NOMO-1 (cell line): ENCODE results near the gene SIRPB2.

Experiments used
- DNase-seq, 2 experiments: peaks; one replicate each; lab custom pipeline; 2025; ENCODE audit not compliant: unreplicated experiment in 2 of 2; lab: John Stamatoyannopoulos, UW

SIRPB2 gene

GRCh38 chr20:1448081-1448620, 43.1 kb downstream of the SIRPB2 start:
- DNase-seq: no peak

- no peak for DNase-seq
These were observed 44.7 kb downstream of the SIRPB2 start for GRCh38 chr20:1446536-1446935.

- DNase-seq: no peak
These were observed 48.1 kb downstream of the SIRPB2 start for GRCh38 chr20:1443085-1443484.

DNA sequence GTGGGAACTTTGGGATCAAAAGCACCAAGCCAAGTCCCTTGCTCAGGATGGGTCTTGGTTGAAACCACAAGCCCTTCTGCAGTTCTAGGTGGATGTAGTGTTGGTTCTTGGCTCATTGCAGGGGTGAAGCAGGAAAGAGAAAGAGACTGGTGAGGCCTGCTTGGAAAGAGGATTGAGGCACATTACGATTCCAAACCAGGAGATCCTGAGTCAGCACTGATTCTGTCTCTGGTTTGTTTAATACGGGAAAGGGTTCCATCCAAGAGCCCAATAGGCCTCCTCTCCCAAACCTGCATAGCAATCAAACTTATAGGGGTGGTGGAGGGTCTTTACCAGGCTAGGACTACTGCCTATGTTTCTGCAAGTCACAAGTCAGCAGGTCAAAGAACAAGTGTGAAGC, 48.9 kb downstream of the SIRPB2 start:
- no peak for DNase-seq

GRCh38 chr20:1441133-1441532, 50.1 kb downstream of the SIRPB2 start:
- no peak for DNase-seq

DNA sequence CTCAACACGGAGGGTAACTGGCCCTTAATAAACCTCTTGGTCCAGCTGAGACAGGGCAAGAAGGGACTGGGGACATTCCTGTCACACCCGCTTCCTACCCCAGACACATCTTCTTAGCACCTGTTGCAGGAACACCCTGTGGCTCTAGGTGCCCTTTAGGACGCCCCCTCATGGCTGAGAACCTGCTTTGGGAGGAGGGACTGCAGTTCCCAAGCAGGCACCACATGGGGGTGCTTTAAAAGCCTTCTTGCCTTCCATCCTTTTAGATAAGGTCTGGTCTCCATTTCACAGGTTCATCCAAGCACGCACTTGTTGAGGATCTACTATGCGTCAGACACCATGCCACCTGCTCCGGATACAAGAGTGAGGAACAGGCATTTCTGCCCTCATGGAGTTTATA, 51.2 kb downstream of the SIRPB2 start:
- DNase-seq: no peak

DNA sequence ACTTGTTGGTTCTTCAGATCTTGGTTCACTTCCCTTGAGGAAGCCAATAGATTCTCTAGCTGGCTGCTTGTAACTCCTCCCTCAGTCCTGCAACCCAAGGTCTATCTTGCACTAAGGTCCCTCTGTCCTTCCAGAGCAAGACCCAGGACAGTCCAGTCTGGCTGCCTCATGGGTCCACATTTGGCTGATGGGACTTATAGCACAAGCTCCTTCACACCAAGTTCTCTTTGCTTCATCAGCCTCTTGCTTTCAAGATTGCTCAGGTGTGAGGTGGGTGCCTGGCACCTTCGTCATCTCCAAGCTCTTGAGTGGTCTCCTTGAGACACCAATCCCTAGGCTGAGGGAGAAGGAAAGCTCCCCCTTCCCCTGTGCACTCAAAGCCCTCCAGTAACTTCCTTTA, 52.9 kb downstream of the SIRPB2 start:
- DNase-seq: no peak

DNA sequence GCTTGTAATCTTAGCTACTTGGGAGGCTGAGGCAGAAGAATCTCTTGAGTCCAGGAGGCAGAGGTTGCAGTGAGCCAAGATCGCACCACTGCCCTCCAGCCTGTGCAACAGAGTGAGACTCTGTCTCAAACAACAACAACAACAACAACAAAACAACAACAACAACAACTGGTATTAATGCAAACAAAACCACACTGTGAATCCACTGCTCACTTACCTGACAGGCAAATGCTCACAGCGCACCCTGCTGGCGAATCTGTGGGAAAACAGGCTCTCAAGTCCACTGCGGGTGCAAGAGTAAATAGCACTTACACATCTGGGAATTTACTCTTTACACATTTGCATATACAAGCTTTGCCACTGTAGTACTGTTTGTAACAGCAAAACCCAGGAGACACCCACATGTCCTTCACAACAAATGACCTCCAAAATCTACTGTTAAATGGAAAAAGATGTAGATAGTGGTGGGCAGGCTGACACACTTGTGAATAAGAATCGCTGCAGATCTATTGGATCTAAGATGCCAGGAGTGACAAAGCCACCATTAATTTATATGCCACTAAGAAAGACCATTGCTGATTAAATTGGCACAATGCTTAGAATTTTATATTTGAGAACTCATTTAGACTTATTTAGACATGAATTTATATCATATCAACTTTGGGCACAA, 53.9 kb downstream of the SIRPB2 start:
- peak; percentile 34 to 62 for DNase-seq

GRCh38 chr20:1436263-1436662, 55.0 kb downstream of the SIRPB2 start:
- DNase-seq: no peak

- DNase-seq: no peak
These were observed 55.9 kb downstream of the SIRPB2 start for GRCh38 chr20:1435337-1435699.

- DNase-seq: peak; percentile 70 to 92
These were observed 56.5 kb downstream of the SIRPB2 start for GRCh38 chr20:1434571-1435336.

DNA sequence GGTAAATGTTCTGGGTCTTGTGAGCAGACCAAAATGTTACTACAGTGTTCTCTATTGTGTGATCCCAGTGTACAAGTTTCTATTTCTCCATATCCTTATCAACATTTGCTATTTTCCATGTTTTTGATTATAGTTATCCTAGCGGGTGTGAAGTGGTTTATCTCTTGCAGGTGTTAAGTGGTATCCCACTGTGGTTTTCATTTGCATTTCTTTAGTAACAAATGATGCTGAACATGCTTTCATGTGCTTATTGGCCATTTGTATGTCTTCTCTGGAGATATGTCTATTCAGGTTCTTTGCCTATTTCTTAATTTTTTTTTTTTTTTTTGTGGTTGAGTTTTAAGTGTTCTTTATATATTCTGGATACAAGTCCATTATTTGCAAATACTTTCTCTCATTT, 60.1 kb downstream of the SIRPB2 start:
- no peak for DNase-seq

GRCh38 chr20:1430004-1430451, 61.2 kb downstream of the SIRPB2 start:
- no peak for DNase-seq

- DNase-seq: no peak
These were observed 62.0 kb downstream of the SIRPB2 start for GRCh38 chr20:1429143-1429728.

- DNase-seq: no peak
These were observed 63.7 kb downstream of the SIRPB2 start for GRCh38 chr20:1427457-1428054.

GRCh38 chr20:1426231-1426849, 64.9 kb downstream of the SIRPB2 start:
- DNase-seq: no peak
